ENCODE data around the gene TAGLN3.

The TAGLN3 gene

DNA sequence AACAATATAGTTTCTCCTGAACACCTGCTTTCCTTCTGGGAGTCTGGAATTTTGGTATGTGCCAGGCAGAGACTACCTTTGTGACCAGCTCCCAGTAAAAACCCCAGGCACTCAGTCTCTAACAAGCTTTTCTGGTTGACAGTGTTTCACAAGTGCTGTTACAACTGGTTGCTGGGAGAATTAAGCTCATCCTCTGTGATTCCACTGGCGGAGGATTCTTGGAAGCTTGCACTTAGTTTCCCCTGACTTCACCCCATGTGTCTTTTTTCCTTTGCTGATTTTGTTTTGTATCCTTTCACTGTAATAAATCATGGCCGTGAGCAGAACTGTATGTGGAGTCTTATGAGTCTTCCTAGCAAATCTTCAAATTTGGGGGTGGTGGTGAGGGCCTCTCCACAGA is 5.7 kb upstream of the TAGLN3 start:
- H3K4me3 Mint-ChIP-seq: no peak overlapping the region
- DNase-seq (no peak), ATAC-seq (no peak)
- no peak overlapping the region for H3K27ac Mint-ChIP-seq
- H3K27me3 Mint-ChIP-seq: peaks cover 6% of the 10 kb centered on the region
- H3K9me3 Mint-ChIP-seq: no peaks in the 10 kb centered on the region
- peaks cover 28% of the 10 kb centered on the region for H3K36me3 Mint-ChIP-seq (ENCODE audit: low read depth)
- H3K4me1 Mint-ChIP-seq: peaks cover 9% of the 10 kb centered on the region

DNA sequence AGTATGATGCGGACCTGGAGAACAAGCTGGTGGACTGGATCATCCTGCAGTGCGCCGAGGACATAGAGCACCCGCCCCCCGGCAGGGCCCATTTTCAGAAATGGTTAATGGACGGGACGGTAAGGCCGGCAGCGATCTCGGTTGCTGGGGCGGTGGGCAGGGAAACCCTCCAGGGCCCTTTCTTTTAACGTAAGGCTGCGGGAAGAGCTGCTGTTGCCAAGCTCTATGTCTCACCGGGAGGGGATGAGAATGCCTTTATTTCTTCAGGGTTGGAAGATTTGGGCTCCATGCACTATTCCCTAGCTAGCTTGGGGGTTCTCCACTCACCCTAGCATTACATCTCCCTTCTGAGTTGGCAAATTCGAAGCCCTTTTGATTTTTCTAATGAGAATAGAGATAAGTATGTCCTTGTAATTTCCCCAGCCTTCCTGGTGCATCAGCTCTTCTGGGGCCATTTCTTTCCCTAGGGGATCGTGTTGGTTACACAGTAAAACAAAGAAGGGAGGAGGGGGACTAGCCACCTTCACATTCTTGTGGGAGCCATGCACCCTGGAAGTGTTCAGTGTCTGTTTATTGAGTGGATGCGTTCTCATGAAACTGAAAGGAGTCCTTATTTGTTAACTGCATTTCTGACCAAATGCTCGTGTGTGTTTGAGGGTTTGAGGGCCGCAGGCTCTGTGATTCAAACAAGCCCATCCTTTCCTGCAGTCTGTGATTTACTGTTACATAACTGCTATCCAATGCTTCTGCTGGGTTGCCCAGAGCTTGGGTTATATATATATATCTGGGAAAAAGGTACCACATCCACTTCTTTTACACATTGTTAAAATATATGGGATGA is 982 bp downstream of the TAGLN3 start:
- ATAC-seq (no peak), DNase-seq (no peak)
- H3K36me3 Mint-ChIP-seq (ENCODE audit: low read depth): no peaks in the 10 kb centered on the region
- peak overlapping the region; percentile 69 for H3K4me3 Mint-ChIP-seq
- peaks cover 6% of the 10 kb centered on the region for H3K27me3 Mint-ChIP-seq
- H3K4me1 Mint-ChIP-seq: peaks cover 55% of the 10 kb centered on the region
- H3K27ac Mint-ChIP-seq: no peak overlapping the region
- no peaks in the 10 kb centered on the region for H3K9me3 Mint-ChIP-seq

DNA sequence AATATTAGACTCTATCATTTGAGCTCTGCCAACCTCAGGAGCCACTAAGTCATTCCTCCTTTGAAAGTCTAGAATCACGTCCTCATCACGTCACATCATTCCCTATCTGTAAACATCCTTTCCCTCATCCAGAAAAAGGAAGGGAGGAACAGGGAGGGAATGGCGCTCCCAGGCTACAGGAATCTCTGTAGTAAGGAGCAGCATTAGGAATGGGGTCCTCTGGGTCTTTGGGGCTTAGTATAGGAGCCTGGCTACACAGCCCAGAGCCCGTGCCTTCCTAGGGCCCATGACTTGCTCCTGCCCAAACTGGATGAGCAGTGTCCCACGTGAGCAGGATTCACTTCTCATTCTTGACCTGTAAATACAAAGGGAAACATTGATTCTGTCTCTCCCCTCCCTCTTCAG is 1.6 kb downstream of the TAGLN3 start:
- Mint-ChIP-seq H3K4me1 (peaks cover 62% of the 10 kb centered on the region), H3K4me3 (no peak overlapping the region), H3K36me3 (ENCODE audit: low read depth) (peaks cover 2% of the 10 kb centered on the region), H3K9me3 (no peaks in the 10 kb centered on the region), H3K27ac (no peak overlapping the region), H3K27me3 (peaks cover 6% of the 10 kb centered on the region)
- ATAC-seq (no peak), DNase-seq (no peak)

DNA sequence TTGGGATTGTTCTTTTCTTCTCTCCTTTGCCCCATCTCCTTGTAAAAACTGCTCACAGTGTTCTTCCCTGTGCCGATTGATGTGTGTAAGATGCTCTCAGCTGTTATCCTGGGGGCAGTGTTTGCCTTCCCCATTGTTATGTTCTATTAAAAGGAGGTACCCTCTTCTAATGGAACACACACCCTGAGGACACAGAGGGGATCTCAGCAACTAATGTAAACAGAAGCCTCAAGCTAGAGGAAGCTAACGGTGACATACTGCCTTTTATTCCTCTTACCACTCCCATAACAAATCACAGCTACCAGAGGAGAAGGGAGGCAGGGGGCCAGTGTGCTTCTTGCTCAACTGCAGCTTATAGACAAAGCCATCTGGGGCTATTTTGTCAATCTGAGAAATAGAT is 2.2 kb downstream of the TAGLN3 start:
- Mint-ChIP-seq H3K9me3 (no peaks in the 10 kb centered on the region), H3K36me3 (ENCODE audit: low read depth) (peaks cover 2% of the 10 kb centered on the region), H3K27ac (no peak overlapping the region), H3K27me3 (peaks cover 6% of the 10 kb centered on the region), H3K4me1 (peaks cover 65% of the 10 kb centered on the region), H3K4me3 (no peak overlapping the region)
- ATAC-seq (no peak), DNase-seq (no peak)

DNA sequence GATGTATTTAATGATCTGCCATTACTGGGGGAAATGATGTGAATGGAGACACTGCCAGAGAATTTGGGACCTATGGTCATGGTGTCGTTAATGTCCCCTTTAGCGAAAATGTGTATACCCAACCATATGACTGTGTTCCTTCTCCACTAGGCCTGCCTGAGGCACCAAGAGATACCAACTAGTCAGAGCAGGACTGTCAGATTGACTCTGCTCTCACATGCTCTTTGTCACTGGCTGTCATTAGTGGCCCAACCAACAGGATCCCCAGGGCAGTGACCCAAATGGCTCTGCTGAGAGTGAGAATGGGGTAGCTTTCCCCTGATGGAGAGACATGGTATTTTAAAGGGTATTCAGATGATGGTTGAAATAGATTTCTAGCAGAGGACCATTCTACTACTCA is 2.8 kb downstream of the TAGLN3 start:
- H3K4me3 Mint-ChIP-seq: no peak overlapping the region
- peaks cover 2% of the 10 kb centered on the region for H3K36me3 Mint-ChIP-seq (ENCODE audit: low read depth)
- DNase-seq: no peak
- no peaks in the 10 kb centered on the region for H3K9me3 Mint-ChIP-seq
- no peak overlapping the region for H3K27ac Mint-ChIP-seq
- peaks cover 6% of the 10 kb centered on the region for H3K27me3 Mint-ChIP-seq
- H3K4me1 Mint-ChIP-seq: peaks cover 65% of the 10 kb centered on the region
- ATAC-seq: no peak

DNA sequence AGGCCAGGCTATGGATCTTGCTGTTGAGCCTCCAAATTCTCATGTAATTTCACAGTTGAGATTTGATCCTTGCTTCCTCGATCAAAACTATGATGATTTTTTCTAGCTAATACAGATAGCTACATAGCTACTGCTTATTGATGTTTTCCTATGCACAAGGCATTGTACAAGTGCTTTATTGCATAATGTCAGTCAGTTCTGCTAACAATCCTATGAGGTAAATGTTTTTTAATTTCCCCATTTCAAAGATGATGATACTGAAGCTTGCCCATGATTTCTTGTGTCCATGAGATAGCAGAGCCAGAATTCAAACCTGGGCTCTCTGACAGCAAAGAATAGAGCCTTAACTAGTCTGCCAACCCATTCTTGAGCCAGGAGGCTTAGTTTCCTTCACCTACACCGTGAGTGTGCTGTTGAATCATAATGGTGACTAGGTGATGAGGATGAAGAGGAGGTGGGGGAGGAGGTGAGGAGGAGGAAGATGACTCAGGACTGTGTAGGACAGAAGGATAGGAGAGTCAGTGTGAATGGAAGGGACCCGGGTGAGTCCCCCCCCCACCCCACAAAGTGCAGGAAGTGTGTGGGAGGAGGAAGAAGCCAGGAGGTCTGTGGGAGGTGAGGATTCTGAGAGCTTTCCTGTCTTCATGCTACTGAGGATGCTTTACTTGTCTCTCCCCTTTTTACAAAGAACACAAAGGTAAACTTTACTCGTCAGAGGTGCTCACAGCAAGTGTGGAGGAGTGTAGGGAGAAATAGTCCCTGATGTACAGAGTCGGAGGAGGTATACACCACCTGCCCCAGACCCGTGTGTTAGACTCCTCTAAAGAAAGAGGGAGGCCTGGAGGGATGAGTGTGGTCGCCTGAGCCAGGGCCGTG is 3.6 kb downstream of the TAGLN3 start:
- DNase-seq (peak; percentile 37), ATAC-seq (peak; percentile 89)
- Mint-ChIP-seq H3K4me3 (peak overlapping the region; percentile 45), H3K36me3 (ENCODE audit: low read depth) (peaks cover 2% of the 10 kb centered on the region), H3K27ac (peak overlapping the region; percentile 87), H3K27me3 (peaks cover 3% of the 10 kb centered on the region), H3K9me3 (no peaks in the 10 kb centered on the region), H3K4me1 (peaks cover 66% of the 10 kb centered on the region)

DNA sequence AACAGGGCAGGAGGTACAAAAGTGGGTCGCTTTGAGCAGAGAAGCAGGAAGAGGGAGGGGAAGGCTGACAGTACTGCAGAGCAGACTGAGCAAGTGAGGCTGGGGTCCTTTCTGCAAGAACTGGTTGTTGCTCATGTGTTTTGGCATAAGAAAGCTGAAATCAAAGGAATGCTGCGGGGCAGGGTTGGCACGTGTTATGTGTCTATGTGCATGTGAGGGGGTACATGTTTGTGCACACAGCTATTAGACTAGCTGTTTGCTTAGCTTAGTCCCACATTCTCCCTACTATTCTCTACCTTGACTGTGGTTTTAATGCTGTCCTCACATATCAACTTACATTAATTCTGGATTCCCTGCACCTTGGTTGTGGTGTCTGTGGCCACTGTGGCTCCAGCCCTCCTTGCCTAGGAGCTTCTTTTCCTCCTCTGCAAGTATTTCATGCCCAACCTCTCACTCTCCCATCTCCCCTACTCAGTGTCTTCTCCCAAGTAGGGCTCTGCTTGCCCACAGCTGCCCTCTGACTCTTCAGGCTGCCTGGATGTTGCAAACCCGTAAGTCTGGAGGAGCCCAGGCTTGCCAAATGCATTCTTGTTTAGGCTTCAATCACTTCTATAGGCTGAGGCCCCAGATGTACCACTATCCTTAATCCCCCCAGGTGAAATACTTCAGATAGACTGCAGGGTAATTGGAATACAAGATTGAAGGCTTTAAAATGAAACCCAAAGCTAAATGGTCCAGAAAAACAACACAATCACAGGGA is 4.8 kb downstream of the TAGLN3 start:
- Mint-ChIP-seq H3K27ac (peak overlapping the region; percentile 87), H3K4me3 (no peak overlapping the region), H3K4me1 (peaks cover 67% of the 10 kb centered on the region), H3K36me3 (ENCODE audit: low read depth) (peaks cover 2% of the 10 kb centered on the region), H3K27me3 (no peaks in the 10 kb centered on the region), H3K9me3 (no peaks in the 10 kb centered on the region)
- ATAC-seq: no peak
- DNase-seq: no peak

DNA sequence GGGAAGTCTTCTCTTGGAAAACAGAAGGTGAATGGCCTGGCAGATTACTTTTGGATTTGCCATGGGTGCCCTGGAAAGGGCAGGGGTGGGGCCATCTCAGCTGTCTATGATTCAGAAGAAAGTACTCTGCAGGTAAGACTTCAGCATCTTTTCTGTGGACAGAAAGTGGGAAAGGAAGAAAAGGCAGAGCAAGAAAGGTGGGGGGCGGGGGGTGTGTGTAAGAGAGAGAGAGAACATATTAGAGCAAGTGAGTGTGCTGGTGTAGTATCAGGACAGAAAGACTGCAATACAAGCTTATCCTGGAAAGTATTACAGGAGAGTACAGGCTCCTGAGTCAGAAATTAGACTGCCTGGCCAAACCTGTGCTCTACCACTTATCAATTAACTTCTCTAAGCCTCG is 5.5 kb downstream of the TAGLN3 start:
- peak; percentile 35 for ATAC-seq
- DNase-seq: no peak
- Mint-ChIP-seq H3K27ac (peak overlapping the region; percentile 87), H3K9me3 (no peaks in the 10 kb centered on the region), H3K36me3 (ENCODE audit: low read depth) (peaks cover 2% of the 10 kb centered on the region), H3K4me1 (peaks cover 62% of the 10 kb centered on the region), H3K4me3 (no peak overlapping the region), H3K27me3 (no peaks in the 10 kb centered on the region)

DNA sequence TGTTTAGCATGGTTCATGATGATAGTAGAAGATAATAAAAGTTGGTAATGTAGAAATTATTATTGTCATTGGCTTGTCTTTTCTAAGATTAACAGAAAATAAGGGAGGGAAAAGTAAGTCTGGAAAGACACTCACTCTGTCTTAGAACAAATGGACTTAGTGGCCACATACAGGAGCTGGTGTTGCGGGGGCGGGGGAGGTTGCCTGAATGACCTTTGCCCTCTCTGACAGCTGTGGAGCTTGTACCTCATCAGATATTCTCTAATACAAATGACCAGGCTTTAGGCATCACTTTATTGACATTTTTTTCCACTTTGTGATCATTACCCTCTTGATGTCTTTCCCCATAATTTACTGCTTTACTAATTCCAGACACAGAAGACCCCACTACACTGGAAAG is 5.9 kb downstream of the TAGLN3 start:
- DNase-seq (no peak), ATAC-seq (no peak)
- H3K27ac Mint-ChIP-seq: peak overlapping the region; percentile 87
- no peaks in the 10 kb centered on the region for H3K27me3 Mint-ChIP-seq
- H3K9me3 Mint-ChIP-seq: no peaks in the 10 kb centered on the region
- H3K4me1 Mint-ChIP-seq: peaks cover 61% of the 10 kb centered on the region
- H3K36me3 Mint-ChIP-seq (ENCODE audit: low read depth): peaks cover 2% of the 10 kb centered on the region
- H3K4me3 Mint-ChIP-seq: no peak overlapping the region

DNA sequence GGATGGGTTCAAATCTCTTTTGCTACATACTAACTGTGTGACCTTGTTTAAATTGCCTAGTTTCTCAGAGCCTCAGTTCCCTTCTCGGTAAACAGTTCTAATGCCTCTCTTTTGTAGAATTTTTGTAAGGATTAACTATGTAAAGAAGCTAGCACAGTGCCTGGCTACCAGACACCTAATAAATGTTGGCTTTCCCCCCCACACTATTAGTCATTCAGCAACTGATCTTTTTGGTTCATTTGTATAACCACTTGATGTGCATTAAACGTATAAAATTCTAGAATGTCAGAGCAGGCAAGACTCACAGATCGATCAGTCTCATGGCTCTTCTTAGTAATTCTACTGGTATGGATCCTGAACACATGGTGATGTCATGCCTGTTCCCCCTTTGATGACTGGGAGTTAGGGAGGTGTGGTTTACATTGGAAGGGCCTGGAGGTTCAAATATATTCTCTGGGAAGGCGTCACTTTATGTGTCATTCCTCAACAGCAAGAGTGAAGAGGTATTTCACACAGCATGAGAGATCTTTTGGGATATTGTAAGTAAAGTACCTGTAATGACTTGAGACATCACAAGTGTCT is 6.5 kb downstream of the TAGLN3 start:
- no peak overlapping the region for H3K4me3 Mint-ChIP-seq
- DNase-seq (no peak), ATAC-seq (peak; percentile 5)
- no peaks in the 10 kb centered on the region for H3K9me3 Mint-ChIP-seq
- H3K4me1 Mint-ChIP-seq: peaks cover 59% of the 10 kb centered on the region
- peaks cover 2% of the 10 kb centered on the region for H3K36me3 Mint-ChIP-seq (ENCODE audit: low read depth)
- H3K27ac Mint-ChIP-seq: peak overlapping the region; percentile 52
- H3K27me3 Mint-ChIP-seq: no peaks in the 10 kb centered on the region

DNA sequence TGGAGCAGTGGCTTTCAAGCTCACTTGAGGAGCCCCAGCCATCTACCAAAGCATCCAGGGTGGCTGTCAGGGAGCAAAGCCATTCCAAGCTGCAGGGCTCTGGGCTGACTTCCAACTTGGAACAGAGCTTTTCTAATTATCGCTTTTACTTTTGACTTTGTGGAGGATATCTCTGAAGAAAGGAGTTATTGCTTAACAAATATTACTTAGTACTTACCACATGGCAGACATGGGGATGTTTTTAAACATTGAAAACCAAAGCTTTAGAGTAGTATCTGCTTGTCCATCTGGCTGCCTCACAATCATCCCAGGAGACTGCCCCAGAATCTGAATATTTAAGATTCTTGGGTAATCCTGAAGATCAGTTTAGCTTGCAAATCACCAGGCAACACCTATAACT is 8.9 kb downstream of the TAGLN3 start:
- peaks cover 38% of the 10 kb centered on the region for H3K4me1 Mint-ChIP-seq
- H3K4me3 Mint-ChIP-seq: no peak overlapping the region
- no peak for DNase-seq
- no peak for ATAC-seq
- peaks cover 2% of the 10 kb centered on the region for H3K36me3 Mint-ChIP-seq (ENCODE audit: low read depth)
- H3K27ac Mint-ChIP-seq: no peak overlapping the region
- H3K27me3 Mint-ChIP-seq: no peaks in the 10 kb centered on the region
- no peaks in the 10 kb centered on the region for H3K9me3 Mint-ChIP-seq

DNA sequence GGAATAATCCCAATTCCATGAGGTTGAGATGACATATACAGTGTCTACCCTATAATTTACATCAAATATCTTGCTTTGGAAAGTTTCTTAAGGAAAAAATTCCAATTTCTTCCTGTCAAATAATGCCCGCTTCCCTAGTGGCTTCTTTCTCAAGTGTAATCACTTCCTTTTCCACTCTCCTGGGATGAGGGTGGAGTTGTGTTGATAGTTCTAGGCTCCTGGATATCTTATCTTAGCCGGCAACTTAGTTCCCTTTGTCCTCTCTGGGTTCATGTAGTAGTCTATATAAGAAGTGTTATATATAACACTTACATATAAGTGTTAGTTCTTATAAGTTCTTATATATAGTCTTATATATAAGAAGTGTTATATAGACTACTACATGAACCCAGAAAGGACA is 10.9 kb downstream of the TAGLN3 start:
- ATAC-seq: no peak

DNA sequence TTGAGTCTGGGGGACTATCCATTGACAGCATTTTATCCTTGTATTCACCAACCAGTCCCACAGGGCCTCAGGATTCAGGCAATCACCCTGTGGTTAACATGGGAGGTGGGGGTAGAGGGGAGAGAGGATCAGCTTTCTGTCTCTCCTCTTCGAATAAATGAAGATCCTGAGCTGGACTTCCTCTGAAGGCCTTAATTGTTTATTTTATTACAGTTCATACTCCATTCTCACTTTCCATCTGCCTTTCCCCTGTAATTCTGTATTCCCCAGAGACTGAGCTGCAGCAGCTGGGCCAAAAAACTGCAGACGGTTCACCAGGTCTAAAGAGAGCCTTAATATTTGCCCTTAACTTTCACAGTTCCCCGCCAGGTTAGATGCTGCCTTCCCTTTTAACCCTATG is 11.9 kb downstream of the TAGLN3 start:
- Mint-ChIP-seq H3K4me1 (peaks cover 24% of the 10 kb centered on the region), H3K9me3 (no peaks in the 10 kb centered on the region), H3K27me3 (no peaks in the 10 kb centered on the region), H3K36me3 (ENCODE audit: low read depth) (no peaks in the 10 kb centered on the region), H3K4me3 (no peak overlapping the region), H3K27ac (no peak overlapping the region)
- ATAC-seq (no peak), DNase-seq (no peak)

More for the DNA sequence above, 10.9 kb downstream of the TAGLN3 start:
- no peaks in the 10 kb centered on the region for H3K27me3 Mint-ChIP-seq
- no peak for DNase-seq
- no peak overlapping the region for H3K27ac Mint-ChIP-seq
- peaks cover 33% of the 10 kb centered on the region for H3K4me1 Mint-ChIP-seq
- peaks cover 2% of the 10 kb centered on the region for H3K36me3 Mint-ChIP-seq (ENCODE audit: low read depth)
- H3K9me3 Mint-ChIP-seq: no peaks in the 10 kb centered on the region
- no peak overlapping the region for H3K4me3 Mint-ChIP-seq

DNA sequence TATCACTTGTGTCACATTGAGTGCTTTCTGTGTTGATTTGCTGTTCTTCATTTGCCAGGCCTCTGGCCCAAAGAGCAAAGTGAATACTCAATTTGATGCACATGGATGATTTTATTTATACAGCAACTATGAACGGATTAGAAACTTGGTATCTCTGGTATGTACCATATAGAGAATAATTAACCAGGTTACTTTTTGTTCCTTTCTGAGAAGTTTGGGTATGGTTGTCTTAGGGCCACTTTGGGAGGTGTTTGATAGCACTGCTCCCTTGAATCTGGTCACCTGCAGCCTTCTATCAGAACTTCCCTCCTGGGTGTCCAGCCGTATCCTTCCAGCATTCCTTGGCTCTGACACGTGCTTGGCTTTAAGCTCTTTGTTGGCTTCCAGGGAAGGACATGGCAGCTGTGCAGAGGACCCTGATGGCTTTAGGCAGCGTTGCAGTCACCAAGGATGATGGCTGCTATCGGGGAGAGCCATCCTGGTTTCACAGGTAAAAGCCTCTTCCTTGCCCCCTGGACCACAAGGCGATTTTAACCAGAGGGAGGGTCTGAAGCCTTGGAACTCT is 12.7 kb downstream of the TAGLN3 start:
- H3K27ac Mint-ChIP-seq: no peak overlapping the region
- H3K9me3 Mint-ChIP-seq: no peaks in the 10 kb centered on the region
- H3K4me3 Mint-ChIP-seq: no peak overlapping the region
- no peak for DNase-seq
- H3K4me1 Mint-ChIP-seq: peaks cover 23% of the 10 kb centered on the region
- ATAC-seq: no peak
- H3K36me3 Mint-ChIP-seq (ENCODE audit: low read depth): no peaks in the 10 kb centered on the region
- no peaks in the 10 kb centered on the region for H3K27me3 Mint-ChIP-seq

Data from activated naive CD8-positive, alpha-beta T cell treated with anti-CD3 and anti-CD28 coated beads, Interleukin-2, amount 50 U/mL, for 24 hours (primary cell).